GM10266 (cell line): ENCODE results near the gene NPAS4.
"Not testable (repeated sequence)": the region's sequence is repeated elsewhere in the genome, so short reads cannot be mapped to it uniquely, and the experiment has no call there.

Experiments used
- DNase-seq: peaks from one replicate; pipeline ENCODE4 v3.0.0; 2012; ENCODE audit errors: extremely low spot score
- CTCF ChIP-seq: IDR thresholded peaks from 2 replicates; pipeline ENCODE4 v1.5.1; 2012; ENCODE audit warnings: mild to moderate bottlenecking, low read depth; ENCODE audit not compliant: control insufficient read depth, insufficient read depth; ENCODE audit errors: missing control alignments

NPAS4 gene

GRCh38 chr11:66420671-66421476 is at the start of gene NPAS4:
Gene NPAS4 (plus strand): TSS chr11:66421035. CDS start chr11:66421180, 145 bp downstream.
- no peak for TF ChIP-seq CTCF
- no peak for DNase-seq

GRCh38 chr11:66371627-66372415 is 49.0 kb upstream of the NPAS4 start, which contains the start of gene SLC29A2:
Gene SLC29A2 (minus strand): TSS chr11:66371760. CDS start chr11:66371591, 169 bp downstream.
- TF ChIP-seq CTCF, result no peak
- DNase-seq, result peak; percentile 91

GRCh38 chr11:66373265-66373664 is 47.6 kb upstream of the NPAS4 start:
- peak; percentile 5 for DNase-seq
- TF ChIP-seq CTCF, result no peak

GRCh38 chr11:66373690-66374287 is 47.0 kb upstream of the NPAS4 start:
- DNase-seq, result not testable (repeated sequence)

- DNase-seq, result not testable (repeated sequence)
These were observed 40.6 kb upstream of the NPAS4 start for GRCh38 chr11:66380264-66380663.

- not testable (repeated sequence) for DNase-seq
These were observed 36.5 kb upstream of the NPAS4 start for GRCh38 chr11:66384316-66384715.

- peak; percentile 95 for TF ChIP-seq CTCF
- DNase-seq, result peak; percentile 75
These were observed 34.4 kb upstream of the NPAS4 start for GRCh38 chr11:66386171-66387069.

- peak; percentile 85 for TF ChIP-seq CTCF
- peak; percentile 74 for DNase-seq
These were observed 32.0 kb upstream of the NPAS4 start for GRCh38 chr11:66388780-66389386.
